DOHH2 (cell line): ENCODE results near the gene DPH6.

Source experiments
- CTCF ChIP-seq: fragments of 200-600 bp; sonication (generic); IDR thresholded peaks from one replicate; pipeline ENCODE4 v1.5.1; 2014; ENCODE audit warnings: antibody characterized with exemption, mild to moderate bottlenecking, low read depth, low read length; ENCODE audit not compliant: poor library complexity, severe bottlenecking
- EZH2phosphoT487 ChIP-seq: fragments of 200-600 bp; sonication (generic); IDR thresholded peaks from 2 replicates; pipeline ENCODE4 v1.6.1; 2017; ENCODE audit warnings: borderline replicate concordance, mild to moderate bottlenecking, antibody characterized with exemption, low read length, moderate library complexity, mixed read lengths

GRCh38 chr15:35376707-35377106, 169.3 kb downstream of the DPH6 start:
- TF ChIP-seq CTCF = no peak
- TF ChIP-seq EZH2phosphoT487 = no peak
